Thyroid gland (tissue), 4 donors: ENCODE data around the gene WASL.

Source experiments
- POLR2A ChIP-seq, 2 donors: fragments of 450-650 bp; IDR thresholded peaks; one replicate each; pipeline ENCODE4 v1.6.1; 2017; ENCODE audit warnings: antibody characterized with exemption in 2 of 2, mild to moderate bottlenecking in 2 of 2, moderate library complexity in 1 of 2
- TF ChIP-seq, protein P1 (sequence below), 6 experiments: fragments of 200-600 bp in 3 of 6; fragments of 450-650 bp in 3 of 6; sonication (generic) in 3 of 6; IDR thresholded peaks; one replicate each; pipeline ENCODE4 v1.5.1; 2016 to 2019; ENCODE audit warnings: antibody characterized with exemption in 6 of 6, mild to moderate bottlenecking in 2 of 6, inconsistent platforms in 1 of 6, moderate library complexity in 1 of 6

GRCh38 chr7:123729218-123729578 is 19.6 kb downstream of the WASL start:
- no peak for TF ChIP-seq POLR2A (IDR thresholded peaks at IDR 0.05)
- TF ChIP-seq, protein P1, sequence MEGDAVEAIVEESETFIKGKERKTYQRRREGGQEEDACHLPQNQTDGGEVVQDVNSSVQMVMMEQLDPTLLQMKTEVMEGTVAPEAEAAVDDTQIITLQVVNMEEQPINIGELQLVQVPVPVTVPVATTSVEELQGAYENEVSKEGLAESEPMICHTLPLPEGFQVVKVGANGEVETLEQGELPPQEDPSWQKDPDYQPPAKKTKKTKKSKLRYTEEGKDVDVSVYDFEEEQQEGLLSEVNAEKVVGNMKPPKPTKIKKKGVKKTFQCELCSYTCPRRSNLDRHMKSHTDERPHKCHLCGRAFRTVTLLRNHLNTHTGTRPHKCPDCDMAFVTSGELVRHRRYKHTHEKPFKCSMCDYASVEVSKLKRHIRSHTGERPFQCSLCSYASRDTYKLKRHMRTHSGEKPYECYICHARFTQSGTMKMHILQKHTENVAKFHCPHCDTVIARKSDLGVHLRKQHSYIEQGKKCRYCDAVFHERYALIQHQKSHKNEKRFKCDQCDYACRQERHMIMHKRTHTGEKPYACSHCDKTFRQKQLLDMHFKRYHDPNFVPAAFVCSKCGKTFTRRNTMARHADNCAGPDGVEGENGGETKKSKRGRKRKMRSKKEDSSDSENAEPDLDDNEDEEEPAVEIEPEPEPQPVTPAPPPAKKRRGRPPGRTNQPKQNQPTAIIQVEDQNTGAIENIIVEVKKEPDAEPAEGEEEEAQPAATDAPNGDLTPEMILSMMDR (IDR thresholded peaks at IDR 0.05), result no peak
